Liver (tissue), 9 donors: ENCODE measurements around the gene PNRC1. TPM values are rescaled to one million over a fixed set of nuclear protein-coding genes. Genes with fewer than 3 reads are reported as not detected.

ENCODE experiments used
- DNase-seq: peaks from one replicate; pipeline ENCODE4 v3.0.0-alpha.2; 2017; ENCODE audit warnings: low spot score
- H3K27ac ChIP-seq, 2 donors: one replicate each; pipeline ENCODE4 v1.7.0; 2013; ENCODE audit warnings: inconsistent platforms in 2 of 2, low read length in 2 of 2, control low read depth in 1 of 2, low read depth in 1 of 2, mild to moderate bottlenecking in 1 of 2
- H3K27me3 ChIP-seq, 4 donors: one replicate each; pipeline versions ENCODE4 v1.6.1 to v1.7.0; 2013; ENCODE audit warnings: low read length in 3 of 4, inconsistent platforms in 1 of 4, mild to moderate bottlenecking in 1 of 4, moderate library complexity in 1 of 4; ENCODE audit not compliant: control insufficient read depth in 4 of 4, insufficient read depth in 4 of 4
- H3K36me3 ChIP-seq, 4 donors: one replicate each; pipeline versions ENCODE4 v1.6.1 to v1.7.0; 2013; ENCODE audit warnings: low read length in 3 of 4, mild to moderate bottlenecking in 3 of 4, low read depth in 1 of 4, moderate library complexity in 1 of 4; ENCODE audit not compliant: control insufficient read depth in 4 of 4, insufficient read depth in 3 of 4
- H3K4me1 ChIP-seq, 4 donors: one replicate each; pipeline versions ENCODE4 v1.6.1 to v1.7.0; 2013; ENCODE audit warnings: low read length in 3 of 4, mild to moderate bottlenecking in 3 of 4, moderate library complexity in 1 of 4; ENCODE audit not compliant: control insufficient read depth in 4 of 4, insufficient read depth in 4 of 4
- H3K4me3 ChIP-seq, 3 donors: one replicate each; pipeline versions ENCODE4 v1.6.1 to v1.7.0; 2013; ENCODE audit warnings: low read length in 3 of 3, control low read depth in 1 of 3, low read depth in 1 of 3, mild to moderate bottlenecking in 1 of 3
- H3K9ac ChIP-seq, 2 donors: one replicate each; pipeline ENCODE4 v1.7.0; 2013; ENCODE audit warnings: low read length in 2 of 2, mild to moderate bottlenecking in 2 of 2, moderate library complexity in 2 of 2, control low read depth in 1 of 2, low read depth in 1 of 2
- H3K9me3 ChIP-seq, 4 donors: one replicate each; pipeline versions ENCODE4 v1.6.1 to v1.7.0; 2013; ENCODE audit warnings: low read length in 3 of 4; ENCODE audit not compliant: control insufficient read depth in 4 of 4
- ATF3 ChIP-seq: IDR thresholded peaks from 2 replicates; pipeline ENCODE4 v1.6.1; 2016; ENCODE audit warnings: antibody characterized with exemption
- CTCF ChIP-seq: fragments of 150-350 bp; IDR thresholded peaks from 2 replicates; pipeline ENCODE4 v1.5.1; 2017; ENCODE audit warnings: improper control_type of control experiment, low read depth, low read length; ENCODE audit not compliant: missing input control
- FOXA1 ChIP-seq: IDR thresholded peaks from 2 replicates; pipeline ENCODE4 v1.6.1; 2016; ENCODE audit warnings: antibody characterized with exemption
- FOXA2 ChIP-seq: IDR thresholded peaks from 2 replicates; pipeline ENCODE4 v1.6.1; 2016; ENCODE audit warnings: antibody characterized with exemption
- GABPA ChIP-seq, 2 donors: IDR thresholded peaks in 1 of 2; conservative IDR thresholded peaks in 1 of 2; 2 replicates each; pipeline ENCODE4 v1.6.1; 2016; ENCODE audit warnings: antibody characterized with exemption in 2 of 2, mild to moderate bottlenecking in 1 of 2, moderate library complexity in 1 of 2
- HNF4A ChIP-seq, 2 donors: conservative IDR thresholded peaks; 2 replicates each; pipeline ENCODE4 v1.6.1; 2016; ENCODE audit warnings: antibody characterized with exemption in 2 of 2, mild to moderate bottlenecking in 2 of 2
- HNF4G ChIP-seq: IDR thresholded peaks from 2 replicates; pipeline ENCODE4 v1.6.1; 2016; ENCODE audit warnings: antibody characterized with exemption
- JUND ChIP-seq, 2 donors: IDR thresholded peaks; 2 replicates each; pipeline ENCODE4 v1.6.1; 2016; ENCODE audit warnings: antibody characterized with exemption in 2 of 2
- NR2F2 ChIP-seq: IDR thresholded peaks from 2 replicates; pipeline ENCODE4 v1.6.1; 2016; ENCODE audit warnings: antibody characterized with exemption
- RAD21 ChIP-seq, 2 donors: IDR thresholded peaks; 2 replicates each; pipeline ENCODE4 v1.6.1; 2016; ENCODE audit warnings: antibody characterized with exemption in 2 of 2, mild to moderate bottlenecking in 2 of 2
- REST ChIP-seq: IDR thresholded peaks from 2 replicates; pipeline ENCODE4 v1.6.1; 2016; ENCODE audit warnings: antibody characterized with exemption, mild to moderate bottlenecking
- RXRA ChIP-seq, 2 donors: IDR thresholded peaks; 2 replicates each; pipeline ENCODE4 v1.6.1; 2017 to 2018; ENCODE audit warnings: antibody characterized with exemption in 2 of 2, mild to moderate bottlenecking in 1 of 2
- SP1 ChIP-seq: IDR thresholded peaks from 2 replicates; pipeline ENCODE4 v1.6.1; 2018; ENCODE audit warnings: antibody characterized with exemption, mild to moderate bottlenecking
- TAF1 ChIP-seq: conservative IDR thresholded peaks from 2 replicates; pipeline ENCODE4 v1.6.1; 2016; ENCODE audit warnings: antibody characterized with exemption, mild to moderate bottlenecking
- YY1 ChIP-seq: IDR thresholded peaks from 2 replicates; pipeline ENCODE4 v1.6.1; 2016; ENCODE audit warnings: antibody characterized with exemption, mild to moderate bottlenecking
- WGBS: extraction: QIAGEN DNeasy Blood & Tissue Kit; methylation state at CpG from one replicate; pipeline ENCODE4 v1.1.7; 2013; 5-methylcytosine and 5-hydroxymethylcytosine counted together
- polyA plus RNA-seq, 2 donors: library from polyadenylated mRNA; stranded (reverse) in 1 of 2; unstranded in 1 of 2; fragments of 200-250 nt in 1 of 2; fragments of >200 nt in 1 of 2; fragmentation: Nextera tagmentation in 1 of 2; extraction: Ambion mirVana in 1 of 2; gene quantifications; one replicate each; pipeline versions ENCODE4 v1.2.1 to v1.2.3, GENCODE V29; 2013 to 2015
- total RNA-seq, 2 donors: library from RNA; depleted of rRNA; stranded (reverse); fragments of >200 nt; gene quantifications; one replicate each; pipeline ENCODE4 v1.2.3, GENCODE V29; 2014
- TF ChIP-seq, protein P1 (sequence below): IDR thresholded peaks from 2 replicates; pipeline ENCODE4 v1.6.1; 2016; ENCODE audit warnings: antibody characterized with exemption
- TF ChIP-seq, protein P2 (sequence below): IDR thresholded peaks from 2 replicates; pipeline ENCODE4 v1.6.1; 2016; ENCODE audit warnings: antibody characterized with exemption
- donor health status: healthy.
- donor health status: healthy.
- donor health status: healthy.
- donor health status: healthy.
- donor health status: healthy.

The PNRC1 gene
- total and polyA plus RNA-seq, 4 donors = 27.4 to 71.4 (median 53.6) TPM

DNA sequence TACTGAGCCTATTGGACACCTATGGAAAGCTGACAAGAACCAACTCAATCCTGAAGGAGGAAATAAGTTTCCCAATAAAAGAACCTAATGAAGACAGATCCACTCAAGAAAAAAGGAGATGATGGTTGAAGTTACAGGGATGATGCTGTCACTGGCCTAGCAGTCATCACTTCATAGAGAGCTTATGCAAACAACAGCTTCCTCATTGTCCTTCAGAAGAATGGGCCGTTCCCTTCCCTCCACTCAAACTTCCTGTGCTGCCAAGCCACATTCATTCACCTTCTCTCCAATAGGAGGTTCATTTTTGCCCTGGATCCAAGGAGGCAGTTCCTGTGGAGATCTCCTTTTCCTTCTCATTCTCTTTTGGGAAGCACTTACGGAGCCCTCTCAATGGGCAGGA lies 51.5 kb downstream of the PNRC1 start:
- no peaks in the 10 kb centered on the region for H3K27me3 ChIP-seq
- H3K4me1 ChIP-seq = no peaks in the 10 kb centered on the region
- TF ChIP-seq GABPA (IDR thresholded peaks at IDR 0.05 in 1 of 2, conservative IDR thresholded peaks at IDR 0.05 in 1 of 2) = no peak
- no peak for TF ChIP-seq HNF4A (conservative IDR thresholded peaks at IDR 0.05)
- no peak for TF ChIP-seq RXRA (IDR thresholded peaks at IDR 0.05)
- no peak for TF ChIP-seq ATF3
- TF ChIP-seq, protein P1, sequence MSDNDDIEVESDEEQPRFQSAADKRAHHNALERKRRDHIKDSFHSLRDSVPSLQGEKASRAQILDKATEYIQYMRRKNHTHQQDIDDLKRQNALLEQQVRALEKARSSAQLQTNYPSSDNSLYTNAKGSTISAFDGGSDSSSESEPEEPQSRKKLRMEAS = no peak
- TF ChIP-seq, protein P2, sequence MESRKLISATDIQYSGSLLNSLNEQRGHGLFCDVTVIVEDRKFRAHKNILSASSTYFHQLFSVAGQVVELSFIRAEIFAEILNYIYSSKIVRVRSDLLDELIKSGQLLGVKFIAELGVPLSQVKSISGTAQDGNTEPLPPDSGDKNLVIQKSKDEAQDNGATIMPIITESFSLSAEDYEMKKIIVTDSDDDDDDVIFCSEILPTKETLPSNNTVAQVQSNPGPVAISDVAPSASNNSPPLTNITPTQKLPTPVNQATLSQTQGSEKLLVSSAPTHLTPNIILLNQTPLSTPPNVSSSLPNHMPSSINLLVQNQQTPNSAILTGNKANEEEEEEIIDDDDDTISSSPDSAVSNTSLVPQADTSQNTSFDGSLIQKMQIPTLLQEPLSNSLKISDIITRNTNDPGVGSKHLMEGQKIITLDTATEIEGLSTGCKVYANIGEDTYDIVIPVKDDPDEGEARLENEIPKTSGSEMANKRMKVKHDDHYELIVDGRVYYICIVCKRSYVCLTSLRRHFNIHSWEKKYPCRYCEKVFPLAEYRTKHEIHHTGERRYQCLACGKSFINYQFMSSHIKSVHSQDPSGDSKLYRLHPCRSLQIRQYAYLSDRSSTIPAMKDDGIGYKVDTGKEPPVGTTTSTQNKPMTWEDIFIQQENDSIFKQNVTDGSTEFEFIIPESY = no peak
- TF ChIP-seq FOXA1 = no peak
- H3K36me3 ChIP-seq = no peaks in the 10 kb centered on the region
- DNase-seq = no peak
- 88% methylated on average over 2 of the region's 2 CpGs for WGBS
- no peak overlapping the region for H3K4me3 ChIP-seq
- peaks cover 0 to 1% (median 0%) of the 10 kb centered on the region in 4 donors for H3K9me3 ChIP-seq
- no peak overlapping the region for H3K27ac ChIP-seq
- no peak overlapping the region for H3K9ac ChIP-seq

DNA sequence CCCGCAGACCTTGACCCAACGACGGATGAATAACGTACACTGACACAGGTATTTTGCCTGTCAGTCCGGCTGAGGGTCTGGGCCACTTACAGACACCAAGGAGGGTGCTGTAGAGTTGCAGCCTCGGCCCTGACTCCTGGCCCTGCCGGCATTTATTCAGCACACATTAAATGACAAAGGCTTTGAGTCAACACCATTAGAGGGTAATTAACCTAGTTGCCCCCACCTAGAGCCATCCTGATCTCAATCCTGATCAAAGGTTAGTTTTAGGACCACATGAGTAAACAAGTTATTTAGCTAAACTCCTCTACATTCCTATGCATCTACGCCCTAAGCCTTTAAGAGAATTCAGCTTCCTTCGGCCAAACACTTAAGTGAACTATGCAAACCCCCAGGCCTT lies 53.4 kb downstream of the PNRC1 start:
- Histone ChIP-seq H3K9ac (no peak overlapping the region), H3K4me3 (no peak overlapping the region), H3K4me1 (peaks cover 0 to 2% (median 0%) of the 10 kb centered on the region in 4 donors), H3K9me3 (no peaks in the 10 kb centered on the region), H3K36me3 (no peaks in the 10 kb centered on the region), H3K27me3 (no peaks in the 10 kb centered on the region), H3K27ac (no peak overlapping the region)
- no peak for TF ChIP-seq FOXA2
- no peak for TF ChIP-seq GABPA (IDR thresholded peaks at IDR 0.05 in 1 of 2, conservative IDR thresholded peaks at IDR 0.05 in 1 of 2)
- no peak for TF ChIP-seq REST
- WGBS = 88% methylated on average over 9 of the region's 9 CpGs
- DNase-seq = no peak

DNA sequence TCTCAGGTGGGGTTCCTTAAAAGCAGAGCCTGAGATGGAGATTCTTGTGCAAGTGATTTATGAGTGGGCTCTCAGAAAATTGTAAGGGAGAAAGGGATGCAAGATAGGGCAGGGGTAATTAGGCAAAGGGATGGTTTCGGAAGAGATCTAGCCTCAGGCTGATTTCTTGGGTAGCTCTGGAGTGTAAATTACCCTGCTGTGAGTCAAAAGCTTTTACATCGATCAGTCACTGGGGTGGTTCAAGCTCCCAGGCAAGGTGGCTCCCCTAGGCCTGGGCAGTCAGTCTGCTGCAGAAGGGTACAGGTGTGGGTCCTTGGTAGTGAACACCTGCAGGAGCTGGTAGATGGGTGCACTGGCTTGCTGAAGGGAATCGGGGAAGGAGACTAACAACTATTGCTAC lies 54.2 kb downstream of the PNRC1 start:
- Histone ChIP-seq H3K27me3 (no peaks in the 10 kb centered on the region), H3K9me3 (no peaks in the 10 kb centered on the region), H3K9ac (no peak overlapping the region), H3K27ac (no peak overlapping the region), H3K36me3 (no peaks in the 10 kb centered on the region), H3K4me3 (no peak overlapping the region), H3K4me1 (peaks cover 2 to 3% (median 2%) of the 10 kb centered on the region in 4 donors)
- WGBS = 92% methylated on average over 3 of the region's 3 CpGs
- no peak for DNase-seq
- TF ChIP-seq SP1 (no peak), HNF4A (conservative IDR thresholded peaks at IDR 0.05) (no peak), FOXA1 (no peak), TAF1 (no peak), RAD21 (IDR thresholded peaks at IDR 0.05) (no peak), YY1 (no peak), HNF4G (no peak), CTCF (no peak), FOXA2 (no peak), JUND (IDR thresholded peaks at IDR 0.05) (no peak), GABPA (IDR thresholded peaks at IDR 0.05 in 1 of 2, conservative IDR thresholded peaks at IDR 0.05 in 1 of 2) (no peak), NR2F2 (no peak)
- TF ChIP-seq, protein P2 = no peak
- TF ChIP-seq, protein P1 = no peak
